Osteoblast (primary cell): ENCODE data around the gene CCP110. TPM values are rescaled to one million over a fixed set of nuclear protein-coding genes. Genes with fewer than 3 reads are reported as not detected.

Experiments
- DNase-seq: peaks from one replicate; pipeline ENCODE4 v3.0.0; 2011; ENCODE audit warnings: low spot score, mixed read lengths; ENCODE audit not compliant: insufficient read length; ENCODE audit errors: missing footprints
- H2AFZ ChIP-seq: 2 replicates; pipeline ENCODE4 v1.6.0; 2011; ENCODE audit warnings: mild to moderate bottlenecking, low read length
- H3K27ac ChIP-seq: 2 replicates; pipeline ENCODE4 v1.5.1; 2011; ENCODE audit warnings: mild to moderate bottlenecking, low read depth, low read length, moderate library complexity
- H3K27me3 ChIP-seq: 2 replicates; pipeline ENCODE4 v1.6.0; 2012; ENCODE audit warnings: mild to moderate bottlenecking, control low read depth, inconsistent platforms, low read length, moderate library complexity; ENCODE audit not compliant: insufficient read depth
- H3K36me3 ChIP-seq: 2 replicates; pipeline ENCODE4 v1.5.1; 2011; ENCODE audit warnings: mild to moderate bottlenecking, low read length, control low read depth, moderate library complexity; ENCODE audit not compliant: insufficient read depth
- H3K4me1 ChIP-seq: 2 replicates; pipeline ENCODE4 v1.5.1; 2011; ENCODE audit warnings: mild to moderate bottlenecking, low read length, control low read depth, moderate library complexity; ENCODE audit not compliant: insufficient read depth
- H3K4me2 ChIP-seq: 2 replicates; pipeline ENCODE4 v1.6.0; 2011; ENCODE audit warnings: mild to moderate bottlenecking, low read length; ENCODE audit not compliant: insufficient read depth
- H3K4me3 ChIP-seq: fragments of 200-600 bp; sonication (generic); 3 replicates; pipeline ENCODE4 v1.5.1; 2012; ENCODE audit warnings: mild to moderate bottlenecking, low read length, inconsistent platforms; ENCODE audit not compliant: insufficient read depth
- H3K79me2 ChIP-seq: 2 replicates; pipeline ENCODE4 v1.6.0; 2012; ENCODE audit warnings: mild to moderate bottlenecking, low read length, control low read depth, inconsistent platforms; ENCODE audit not compliant: insufficient read depth
- H3K9me3 ChIP-seq: 2 replicates; pipeline ENCODE4 v1.5.1; 2011; ENCODE audit warnings: low read depth, low read length, control low read depth
- H4K20me1 ChIP-seq: 2 replicates; pipeline ENCODE4 v1.6.0; 2012; ENCODE audit warnings: mild to moderate bottlenecking, low read length, control low read depth; ENCODE audit not compliant: insufficient read depth
- CTCF ChIP-seq: IDR thresholded peaks from 2 replicates; pipeline ENCODE4 v1.5.1; 2011; ENCODE audit warnings: mild to moderate bottlenecking, low read depth, low read length, moderate library complexity; ENCODE audit errors: extremely low read depth
- total RNA-seq: library from RNA; depleted of rRNA; stranded (reverse); fragments of >200 nt; gene quantifications from 2 replicates; pipeline ENCODE4 v1.2.3, GENCODE V29; 2012

The CCP110 gene
- total RNA-seq, 1 donor = 8.3 TPM

- H3K79me2 ChIP-seq = no peaks in the 10 kb centered on the region
- H3K4me1 ChIP-seq = no peaks in the 10 kb centered on the region
- H3K27me3 ChIP-seq = no peaks in the 10 kb centered on the region
- H2AFZ ChIP-seq = no peak overlapping the region
- peaks cover 13% of the 10 kb centered on the region for H3K36me3 ChIP-seq
- TF ChIP-seq CTCF = no peak
- no peak overlapping the region for H3K4me2 ChIP-seq
- no peak overlapping the region for H3K27ac ChIP-seq
- no peak for DNase-seq
- no peaks in the 10 kb centered on the region for H3K9me3 ChIP-seq
- no peak overlapping the region for H3K4me3 ChIP-seq
- no peaks in the 10 kb centered on the region for H4K20me1 ChIP-seq
Measured at GRCh38 chr16:19548144-19548543, 24.4 kb downstream of the CCP110 start.

DNA sequence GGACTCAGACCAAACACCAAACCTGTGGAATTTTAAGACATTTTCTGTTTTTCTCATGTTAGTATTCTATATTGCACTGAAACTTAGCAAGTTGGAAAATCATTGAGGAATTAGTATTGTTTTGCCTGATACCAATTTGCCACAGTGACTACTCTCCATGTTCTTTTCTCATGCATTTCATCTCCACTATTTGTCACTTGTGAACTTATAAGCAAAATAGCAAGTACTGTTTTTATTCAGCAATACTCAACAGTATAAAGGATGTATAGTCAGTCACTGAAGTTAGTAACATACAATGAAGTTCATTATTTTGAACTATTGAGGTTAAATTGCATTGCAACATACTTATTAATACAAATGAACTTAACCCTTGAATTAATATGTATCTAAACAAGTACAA, 25.9 kb downstream of the CCP110 start:
- DNase-seq = no peak
- peaks cover 11% of the 10 kb centered on the region for H3K36me3 ChIP-seq

GRCh38 chr16:19555186-19555937, 31.6 kb downstream of the CCP110 start, which contains the start of gene VPS35L:
Gene VPS35L (plus strand): TSS chr16:19555703. CDS start chr16:19555730, 27 bp downstream.
- H2AFZ ChIP-seq = peak within 1 kb of the TSS; percentile 98

More for the DNA sequence above, 25.9 kb downstream of the CCP110 start:
- Histone ChIP-seq H3K27ac (no peak overlapping the region), H4K20me1 (no peaks in the 10 kb centered on the region), H3K79me2 (no peaks in the 10 kb centered on the region), H3K4me3 (no peak overlapping the region), H3K4me1 (peaks cover under 1% of the 10 kb centered on the region), H2AFZ (no peak overlapping the region), H3K4me2 (no peak overlapping the region), H3K27me3 (no peaks in the 10 kb centered on the region), H3K9me3 (no peaks in the 10 kb centered on the region)
- TF ChIP-seq CTCF = no peak

More at GRCh38 chr16:19555186-19555937, 31.6 kb downstream of the CCP110 start, which contains the start of gene VPS35L:
- peak within 1 kb of the TSS; percentile 89 for H3K4me2 ChIP-seq
- peak within 1 kb of the TSS; percentile 89 for H3K27ac ChIP-seq
- peaks cover 3% of the 10 kb centered on the region for H3K4me1 ChIP-seq
- H3K36me3 ChIP-seq = peaks cover 4% of the 10 kb centered on the region
- peaks cover 34% of the 10 kb centered on the region for H3K79me2 ChIP-seq
- no peaks in the 10 kb centered on the region for H3K9me3 ChIP-seq
- no peaks in the 10 kb centered on the region for H3K27me3 ChIP-seq
- H4K20me1 ChIP-seq = peaks cover 7% of the 10 kb centered on the region
- peak; percentile 62 for TF ChIP-seq CTCF
- DNase-seq = peak; percentile 95
- peak within 1 kb of the TSS; percentile 91 for H3K4me3 ChIP-seq
